Neural progenitor cell (in vitro differentiated cells): ENCODE measurements around the gene PFDN6. TPM values are rescaled to one million over a fixed set of nuclear protein-coding genes. Genes with fewer than 3 reads are reported as not detected.
"Not testable (repeated sequence)": the region's sequence is repeated elsewhere in the genome, so short reads cannot be mapped to it uniquely, and the experiment has no call there.

Source experiments
- DNase-seq: peaks from one replicate; pipeline ENCODE4 v3.0.0-alpha.2; 2016; ENCODE audit warnings: low spot score
- H2AFZ ChIP-seq: fragments of 200-600 bp; sonication (generic); replicated peaks from 2 replicates; pipeline ENCODE4 v1.6.1; 2016; ENCODE audit warnings: antibody characterized with exemption
- H3F3A ChIP-seq: fragments of 200-600 bp; sonication (generic); 2 replicates; pipeline ENCODE4 v1.6.1; 2016; ENCODE audit warnings: antibody characterized with exemption, low read depth
- H3K27ac ChIP-seq: fragments of 200-600 bp; sonication (generic); 2 replicates; pipeline ENCODE4 v1.5.1; 2016; ENCODE audit warnings: mild to moderate bottlenecking
- H3K27me3 ChIP-seq: fragments of 200-600 bp; sonication (generic); 2 replicates; pipeline ENCODE4 v1.6.1; 2016; ENCODE audit warnings: mild to moderate bottlenecking, moderate library complexity
- H3K36me3 ChIP-seq: fragments of 200-600 bp; sonication (generic); 2 replicates; pipeline ENCODE4 v1.5.1; 2016
- H3K4me1 ChIP-seq: fragments of 200-600 bp; sonication (generic); 2 replicates; pipeline ENCODE4 v1.6.1; 2016; ENCODE audit warnings: mixed run types
- H3K4me2 ChIP-seq: fragments of 200-600 bp; sonication (generic); 2 replicates; pipeline ENCODE4 v1.6.1; 2016
- H3K4me3 ChIP-seq: fragments of 200-600 bp; sonication (generic); 2 replicates; pipeline ENCODE4 v1.5.1; 2016
- H3K79me2 ChIP-seq: fragments of 200-600 bp; sonication (generic); 2 replicates; pipeline ENCODE4 v1.6.1; 2016; ENCODE audit warnings: low read depth
- H3K9ac ChIP-seq: fragments of 200-600 bp; sonication (generic); 2 replicates; pipeline ENCODE4 v1.6.1; 2016
- H3K9me3 ChIP-seq: fragments of 200-600 bp; sonication (generic); 2 replicates; pipeline ENCODE4 v1.5.1; 2016; ENCODE audit warnings: low read depth
- H4K20me1 ChIP-seq: fragments of 200-600 bp; sonication (generic); 2 replicates; pipeline ENCODE4 v1.6.1; 2016; ENCODE audit warnings: low read depth
- H3K27ac Mint-ChIP-seq: 3 replicates; pipeline ENCODE4 v1.8.0; 2021; ENCODE audit warnings: mixed read lengths
- H3K27me3 Mint-ChIP-seq: 2 replicates; pipeline ENCODE4 v1.8.0; 2022; ENCODE audit warnings: low read depth, mild to moderate bottlenecking, inconsistent platforms, moderate library complexity, mixed read lengths; ENCODE audit not compliant: insufficient read depth
- H3K36me3 Mint-ChIP-seq: 3 replicates; pipeline ENCODE4 v1.8.0; 2021; ENCODE audit warnings: mixed read lengths
- H3K4me1 Mint-ChIP-seq: 3 replicates; pipeline ENCODE4 v1.8.0; 2021; ENCODE audit warnings: mixed read lengths
- H3K4me3 Mint-ChIP-seq: 3 replicates; pipeline ENCODE4 v1.8.0; 2021; ENCODE audit warnings: mild to moderate bottlenecking, moderate library complexity, mixed read lengths
- H3K9me3 Mint-ChIP-seq: 3 replicates; pipeline ENCODE4 v1.8.0; 2020; ENCODE audit warnings: mixed read lengths
- EZH2 ChIP-seq: fragments of 200-600 bp; sonication (generic); IDR thresholded peaks from 2 replicates; pipeline ENCODE4 v1.6.1; 2017; ENCODE audit warnings: antibody characterized with exemption, mild to moderate bottlenecking, moderate library complexity
- EZH2phosphoT487 ChIP-seq: fragments of 200-600 bp; sonication (generic); IDR thresholded peaks from 2 replicates; pipeline ENCODE4 v1.6.1; 2017; ENCODE audit warnings: antibody characterized with exemption
- total RNA-seq: library from RNA; depleted of rRNA; stranded (reverse); fragments of >200 nt; gene quantifications from 2 replicates; pipeline ENCODE4 v1.2.3, GENCODE V29; 2015; ENCODE audit warnings: low replicate concordance
- TF ChIP-seq, protein P1 (sequence below): fragments of 200-600 bp; sonication (generic); IDR thresholded peaks from 2 replicates; pipeline ENCODE4 v1.5.1; 2017; ENCODE audit warnings: antibody characterized with exemption, mild to moderate bottlenecking

The PFDN6 gene
- total RNA-seq, 1 donor from 2014 or later, result 35.6 TPM

- Histone ChIP-seq H3K4me1 (no peaks in the 10 kb centered on the region), H3K79me2 (no peaks in the 10 kb centered on the region), H3K4me3 (no peak overlapping the region), H3K9ac (no peak overlapping the region), H3K27ac (peak overlapping the region; percentile 37), H3K4me2 (no peak overlapping the region), H2AFZ (no peak overlapping the region), H3K36me3 (no peaks in the 10 kb centered on the region), H3F3A (peaks cover 7% of the 10 kb centered on the region), H3K9me3 (no peaks in the 10 kb centered on the region), H4K20me1 (no peaks in the 10 kb centered on the region), H3K27me3 (no peaks in the 10 kb centered on the region)
- Mint-ChIP-seq H3K27ac (no peak overlapping the region), H3K27me3 (peaks cover 5% of the 10 kb centered on the region), H3K4me3 (no peak overlapping the region), H3K4me1 (peaks cover 10% of the 10 kb centered on the region), H3K36me3 (peaks cover 18% of the 10 kb centered on the region), H3K9me3 (no peaks in the 10 kb centered on the region)
- no peak for DNase-seq
- TF ChIP-seq, protein P1, sequence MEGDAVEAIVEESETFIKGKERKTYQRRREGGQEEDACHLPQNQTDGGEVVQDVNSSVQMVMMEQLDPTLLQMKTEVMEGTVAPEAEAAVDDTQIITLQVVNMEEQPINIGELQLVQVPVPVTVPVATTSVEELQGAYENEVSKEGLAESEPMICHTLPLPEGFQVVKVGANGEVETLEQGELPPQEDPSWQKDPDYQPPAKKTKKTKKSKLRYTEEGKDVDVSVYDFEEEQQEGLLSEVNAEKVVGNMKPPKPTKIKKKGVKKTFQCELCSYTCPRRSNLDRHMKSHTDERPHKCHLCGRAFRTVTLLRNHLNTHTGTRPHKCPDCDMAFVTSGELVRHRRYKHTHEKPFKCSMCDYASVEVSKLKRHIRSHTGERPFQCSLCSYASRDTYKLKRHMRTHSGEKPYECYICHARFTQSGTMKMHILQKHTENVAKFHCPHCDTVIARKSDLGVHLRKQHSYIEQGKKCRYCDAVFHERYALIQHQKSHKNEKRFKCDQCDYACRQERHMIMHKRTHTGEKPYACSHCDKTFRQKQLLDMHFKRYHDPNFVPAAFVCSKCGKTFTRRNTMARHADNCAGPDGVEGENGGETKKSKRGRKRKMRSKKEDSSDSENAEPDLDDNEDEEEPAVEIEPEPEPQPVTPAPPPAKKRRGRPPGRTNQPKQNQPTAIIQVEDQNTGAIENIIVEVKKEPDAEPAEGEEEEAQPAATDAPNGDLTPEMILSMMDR, result no peak
- TF ChIP-seq EZH2 (no peak), EZH2phosphoT487 (no peak)
Measured at GRCh38 chr6:33254591-33254990, 34.8 kb upstream of the PFDN6 start.

DNA sequence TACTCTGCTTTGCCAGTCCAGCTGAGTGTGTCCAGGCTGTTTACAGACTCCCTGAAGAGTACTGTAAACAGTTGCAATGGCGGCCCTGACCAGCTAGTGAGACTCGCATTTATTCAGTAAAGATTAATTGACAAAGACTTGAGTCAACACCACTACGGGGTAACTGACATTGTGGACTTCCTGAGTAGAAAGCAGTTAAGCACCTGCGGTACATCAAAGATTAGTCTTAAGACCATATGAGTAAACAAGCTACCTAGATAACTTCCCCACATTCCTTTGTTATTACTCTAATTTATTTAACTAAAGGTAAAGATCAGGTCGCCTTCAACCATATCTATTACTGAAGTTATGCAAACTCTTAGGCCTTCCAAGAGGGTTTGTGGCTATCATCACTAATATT is 30.4 kb upstream of the PFDN6 start:
- no peaks in the 10 kb centered on the region for H4K20me1 ChIP-seq
- TF ChIP-seq EZH2 (no peak), EZH2phosphoT487 (no peak)
- TF ChIP-seq, protein P1, result no peak
- no peaks in the 10 kb centered on the region for H3K4me1 Mint-ChIP-seq
- no peaks in the 10 kb centered on the region for H3K9me3 ChIP-seq
- peaks cover 23% of the 10 kb centered on the region for H3K36me3 Mint-ChIP-seq
- no peak overlapping the region for H3K4me2 ChIP-seq
- H3K4me1 ChIP-seq, result no peaks in the 10 kb centered on the region
- no peak overlapping the region for H3K27ac Mint-ChIP-seq
- no peak for DNase-seq
- H3K27me3 Mint-ChIP-seq, result peaks cover 4% of the 10 kb centered on the region
- H3K79me2 ChIP-seq, result no peaks in the 10 kb centered on the region
- H3K27me3 ChIP-seq, result no peaks in the 10 kb centered on the region
- H3K9me3 Mint-ChIP-seq, result no peaks in the 10 kb centered on the region
- no peak overlapping the region for H3K27ac ChIP-seq
- H2AFZ ChIP-seq, result no peak overlapping the region
- no peak overlapping the region for H3K9ac ChIP-seq
- no peak overlapping the region for H3K4me3 ChIP-seq
- no peaks in the 10 kb centered on the region for H3F3A ChIP-seq
- H3K4me3 Mint-ChIP-seq, result no peak overlapping the region
- H3K36me3 ChIP-seq, result peaks cover 5% of the 10 kb centered on the region

GRCh38 chr6:33262490-33262889 is 26.9 kb upstream of the PFDN6 start:
- not testable (repeated sequence) for H3K9me3 Mint-ChIP-seq, H3K36me3 ChIP-seq, H4K20me1 ChIP-seq, H3K4me2 ChIP-seq, H3K79me2 ChIP-seq, H3K4me1 Mint-ChIP-seq, H3K27me3 Mint-ChIP-seq, H3F3A ChIP-seq, H3K4me1 ChIP-seq, H3K4me3 ChIP-seq, H3K9me3 ChIP-seq, H3K27me3 ChIP-seq, H2AFZ ChIP-seq, H3K9ac ChIP-seq, H3K4me3 Mint-ChIP-seq, DNase-seq, H3K27ac Mint-ChIP-seq, H3K27ac ChIP-seq
- H3K36me3 Mint-ChIP-seq, result peaks cover 29% of the 10 kb centered on the region

DNA sequence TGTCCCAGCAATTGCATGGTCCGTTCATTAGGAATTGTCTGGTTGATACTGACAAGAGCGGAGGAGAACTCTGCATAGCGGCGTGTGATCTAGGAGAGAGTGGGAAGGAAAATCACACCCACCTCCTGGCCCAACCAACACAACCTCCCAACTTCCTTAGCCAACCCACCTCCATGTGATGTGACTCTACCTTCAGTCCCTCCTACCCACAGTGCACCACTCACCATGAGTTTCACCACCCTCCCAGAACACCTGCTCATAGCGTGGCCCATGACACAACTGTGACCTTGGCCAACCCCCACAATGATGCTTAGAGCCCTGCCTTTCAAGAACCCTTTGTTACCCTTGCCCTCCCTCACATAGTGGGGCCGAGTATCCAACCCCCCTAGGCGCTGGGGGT is 25.4 kb upstream of the PFDN6 start:
- H3K27ac ChIP-seq, result no peak overlapping the region
- no peak overlapping the region for H3K4me2 ChIP-seq
- no peak overlapping the region for H3K4me3 ChIP-seq
- no peak for DNase-seq
- no peaks in the 10 kb centered on the region for H3K4me1 Mint-ChIP-seq
- H3F3A ChIP-seq, result no peaks in the 10 kb centered on the region
- no peaks in the 10 kb centered on the region for H4K20me1 ChIP-seq
- no peaks in the 10 kb centered on the region for H3K27me3 Mint-ChIP-seq
- no peak overlapping the region for H3K9ac ChIP-seq
- H3K9me3 Mint-ChIP-seq, result no peaks in the 10 kb centered on the region
- peak overlapping the region; percentile 41 for H3K4me3 Mint-ChIP-seq
- peaks cover 5% of the 10 kb centered on the region for H3K36me3 ChIP-seq
- H3K27me3 ChIP-seq, result no peaks in the 10 kb centered on the region
- no peak overlapping the region for H2AFZ ChIP-seq
- no peaks in the 10 kb centered on the region for H3K79me2 ChIP-seq
- TF ChIP-seq, protein P1, result no peak
- TF ChIP-seq EZH2phosphoT487 (no peak), EZH2 (no peak)
- no peaks in the 10 kb centered on the region for H3K9me3 ChIP-seq
- no peaks in the 10 kb centered on the region for H3K4me1 ChIP-seq
- peaks cover 34% of the 10 kb centered on the region for H3K36me3 Mint-ChIP-seq
- H3K27ac Mint-ChIP-seq, result no peak overlapping the region
